ENCODE data around the gene PLEKHH1.

PLEKHH1 gene

GRCh38 chr14:67633451-67634147 lies 100.5 kb downstream of the PLEKHH1 start:
- DNase-seq: no peak

DNA sequence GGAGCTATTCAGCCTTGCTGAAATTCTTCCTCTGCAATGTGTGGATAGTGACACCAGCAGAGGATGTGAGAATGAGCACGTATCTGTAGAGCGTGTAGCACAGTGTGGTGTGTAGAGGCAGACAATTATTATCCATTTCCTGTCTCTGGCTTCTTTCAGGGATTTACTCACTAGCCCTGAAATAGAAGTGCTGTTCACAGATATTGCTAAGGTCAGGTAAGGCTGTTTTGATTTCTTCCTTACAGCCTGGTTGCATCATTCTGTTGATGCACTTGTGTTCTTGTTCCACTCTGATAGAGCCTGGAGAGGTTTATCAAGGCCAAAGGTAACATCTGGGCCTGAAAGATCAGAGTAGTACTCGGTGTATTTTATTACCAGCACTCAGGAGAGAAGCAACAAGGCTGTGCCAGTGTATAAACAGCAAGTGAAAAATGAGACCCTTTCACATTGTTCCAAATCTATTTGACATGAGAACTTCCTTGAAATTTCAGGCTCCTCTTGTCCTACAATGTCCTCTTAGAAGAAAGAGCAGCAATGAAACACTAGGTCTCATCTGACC lies 103.3 kb downstream of the PLEKHH1 start:
- DNase-seq: no peak

GRCh38 chr14:67638642-67639041 lies 105.6 kb downstream of the PLEKHH1 start:
- DNase-seq: no peak

Measured in HCEC 1CT (cell line).